G401.6 (cell line): ENCODE results near the gene CD93.

Source experiments
- FAIRE-seq: peaks from 2 replicates; lab custom pipeline; 2012; peaks lifted over from hg19 to GRCh38; lab: Jason Lieb, UNC

CD93 gene

DNA sequence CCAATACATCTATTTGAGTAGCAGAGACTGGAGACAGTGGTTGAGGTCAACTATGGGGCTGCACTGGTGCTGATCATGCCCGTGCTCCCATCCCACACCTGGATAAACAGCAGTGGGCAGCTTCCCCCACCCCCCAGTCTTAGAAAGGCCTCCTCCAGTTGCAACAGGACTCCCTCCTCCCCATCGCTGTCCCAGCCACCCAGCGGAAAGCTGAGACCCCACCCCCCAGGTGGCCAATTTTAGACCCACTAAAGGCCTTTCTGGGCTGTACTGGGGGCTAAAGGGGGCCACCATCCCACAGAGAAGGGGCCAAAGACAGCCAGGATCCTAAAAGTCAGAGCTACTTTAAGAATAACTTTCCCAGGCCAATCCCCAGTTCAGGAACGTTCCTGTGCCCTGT is 52.2 kb downstream of the CD93 start:
- FAIRE-seq: no peak

DNA sequence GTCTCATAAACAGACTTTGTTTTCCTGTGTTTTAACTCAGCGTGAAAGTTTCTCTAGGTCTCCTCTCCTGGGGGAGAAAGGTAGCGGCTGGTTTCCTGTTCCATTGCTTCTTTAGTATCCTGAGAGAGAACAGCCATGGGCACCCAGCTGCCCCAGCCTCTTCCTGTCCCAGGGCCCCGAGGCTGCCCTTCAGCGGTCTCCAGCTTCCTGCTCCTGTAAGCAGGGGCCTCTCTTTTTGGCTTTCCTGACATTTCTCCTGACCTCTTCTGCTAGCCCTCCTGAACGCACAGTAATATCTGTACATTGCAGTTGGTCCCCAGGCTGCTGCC is 53.4 kb downstream of the CD93 start:
- no peak for FAIRE-seq

DNA sequence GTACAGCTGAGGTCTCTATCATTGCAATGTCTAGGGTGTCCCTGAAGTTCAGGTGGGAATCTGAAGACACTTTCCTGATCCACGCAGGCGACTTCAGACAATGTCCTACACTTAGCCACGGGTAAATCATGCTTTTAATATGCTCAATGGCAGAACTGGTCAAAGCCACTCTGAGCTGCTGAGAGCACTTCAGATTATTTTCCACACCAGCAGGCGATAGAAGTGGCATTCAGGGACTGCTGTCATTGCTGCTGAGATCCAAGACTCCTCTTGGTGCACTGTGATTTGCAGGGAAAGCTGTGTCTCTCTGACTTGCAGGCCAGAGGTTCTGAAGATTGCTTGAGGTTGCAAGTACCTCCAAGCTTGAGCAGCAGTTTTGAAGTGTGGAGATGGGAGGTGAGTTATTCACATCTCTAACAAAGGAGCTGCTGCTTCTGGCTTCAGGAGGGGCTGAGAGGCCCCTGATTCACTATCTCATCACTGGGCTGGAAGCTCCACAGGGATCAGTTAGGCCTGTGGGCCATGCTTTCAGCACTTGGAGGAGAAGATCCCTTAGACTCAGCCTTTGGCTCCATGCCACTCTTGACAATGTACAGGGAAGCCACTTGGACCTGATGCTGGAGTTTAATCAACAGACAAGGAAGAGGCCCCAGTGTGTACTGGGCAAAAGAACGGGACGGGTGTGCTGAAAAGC is 53.9 kb downstream of the CD93 start:
- no peak for FAIRE-seq

DNA sequence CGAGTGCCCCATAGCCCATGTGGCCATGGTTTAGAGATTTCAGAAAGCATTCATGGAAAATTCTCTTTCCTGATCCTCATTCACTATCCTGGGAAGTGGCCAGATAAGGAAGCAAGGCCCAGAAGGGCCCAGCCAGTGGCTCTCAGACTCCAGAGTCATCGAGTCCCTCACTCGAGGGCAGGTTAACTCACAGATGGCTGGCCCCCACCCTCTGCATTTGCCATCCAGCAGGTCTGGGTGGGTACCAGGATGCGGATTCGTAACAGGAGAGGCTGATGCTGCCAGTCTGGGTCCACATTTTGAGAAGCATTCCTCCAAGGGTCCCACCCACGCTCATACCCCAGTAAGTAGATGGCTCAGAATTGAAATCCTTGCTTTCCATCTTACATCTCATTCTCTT is 54.8 kb downstream of the CD93 start:
- no peak for FAIRE-seq
